HL-60/S4 (cell line): ENCODE results near the gene ITPR1.

Source experiments
- in situ Hi-C: fragments of 300-500 bp; cut with MboI; formaldehyde crosslinking; loops from 2 replicates; pipeline ENCODE4 v1.14.3; 2022; ENCODE audit warnings: low sequenced_read_pairs

ITPR1 gene

GRCh38 chr3:4529876-4530588 lies 36.9 kb downstream of the ITPR1 start:
- in situ Hi-C loops = loop anchor here (10.0 kb wide), 1 partner anchor 105 kb away; no protein-coding TSS in a partner anchor

GRCh38 chr3:4531478-4532025 lies 38.4 kb downstream of the ITPR1 start:
- in situ Hi-C loops = no loop called here

- in situ Hi-C loops = no loop called here
Observed at GRCh38 chr3:4532535-4533112, 39.5 kb downstream of the ITPR1 start.

- in situ Hi-C loops = no loop called here
Observed at GRCh38 chr3:4533489-4534443, 40.6 kb downstream of the ITPR1 start.

- in situ Hi-C loops = no loop called here
Observed at GRCh38 chr3:4534906-4535305, 41.8 kb downstream of the ITPR1 start.

- in situ Hi-C loops = no loop called here
Observed at GRCh38 chr3:4536260-4536659, 43.1 kb downstream of the ITPR1 start.

GRCh38 chr3:4540267-4540666 lies 47.1 kb downstream of the ITPR1 start:
- in situ Hi-C loops = no loop called here

GRCh38 chr3:4543110-4543509 lies 50.0 kb downstream of the ITPR1 start:
- in situ Hi-C loops = no loop called here

GRCh38 chr3:4546346-4547178 lies 53.4 kb downstream of the ITPR1 start:
- in situ Hi-C loops = no loop called here

GRCh38 chr3:4547799-4548198 lies 54.7 kb downstream of the ITPR1 start:
- in situ Hi-C loops = no loop called here

- in situ Hi-C loops = no loop called here
Observed at GRCh38 chr3:4548356-4548755, 55.2 kb downstream of the ITPR1 start.

- in situ Hi-C loops = no loop called here
Observed at GRCh38 chr3:4548780-4549179, 55.6 kb downstream of the ITPR1 start.

- in situ Hi-C loops = no loop called here
Observed at GRCh38 chr3:4549896-4550295, 56.7 kb downstream of the ITPR1 start.

GRCh38 chr3:4551051-4551711 lies 58.0 kb downstream of the ITPR1 start:
- in situ Hi-C loops = no loop called here

GRCh38 chr3:4551794-4552442 lies 58.8 kb downstream of the ITPR1 start:
- in situ Hi-C loops = no loop called here

GRCh38 chr3:4552811-4553210 lies 59.7 kb downstream of the ITPR1 start:
- in situ Hi-C loops = no loop called here

- in situ Hi-C loops = no loop called here
Observed at GRCh38 chr3:4561661-4562060, 68.5 kb downstream of the ITPR1 start.

GRCh38 chr3:4562595-4562994 lies 69.4 kb downstream of the ITPR1 start:
- in situ Hi-C loops = no loop called here

GRCh38 chr3:4564270-4564669 lies 71.1 kb downstream of the ITPR1 start:
- in situ Hi-C loops = no loop called here
